Aorta (tissue), 5 donors: ENCODE results near the gene CCDC85B. TPM values are rescaled to one million over a fixed set of nuclear protein-coding genes. Genes with fewer than 3 reads are reported as not detected.

Source experiments
- ATAC-seq: fragments of 200-7000 bp; cut with Tn5 transposase; one replicate; pipeline ENCODE4 v1.9.1; 2022; ENCODE audit warnings: moderate library complexity; ENCODE audit not compliant: low FRiP score
- DNase-seq, 2 donors: peaks; one replicate each; pipeline ENCODE4 v3.0.0-alpha.2; 2020
- H3K27ac ChIP-seq, 2 donors: one replicate each; pipeline ENCODE4 v1.5.1; 2013; ENCODE audit warnings: low read length in 2 of 2, mild to moderate bottlenecking in 2 of 2, moderate library complexity in 2 of 2, control low read depth in 1 of 2, inconsistent platforms in 1 of 2, low read depth in 1 of 2
- H3K27me3 ChIP-seq, 2 donors: one replicate each; pipeline ENCODE4 v1.6.1; 2013; ENCODE audit warnings: control low read depth in 1 of 2, low read length in 1 of 2, mild to moderate bottlenecking in 1 of 2, moderate library complexity in 1 of 2; ENCODE audit not compliant: insufficient read depth in 2 of 2, control insufficient read depth in 1 of 2
- H3K36me3 ChIP-seq, 2 donors: one replicate each; pipeline ENCODE4 v1.6.1; 2013; ENCODE audit warnings: control low read depth in 1 of 2, low read length in 1 of 2, mild to moderate bottlenecking in 1 of 2; ENCODE audit not compliant: insufficient read depth in 2 of 2, control insufficient read depth in 1 of 2
- H3K4me1 ChIP-seq, 2 donors: one replicate each; pipeline ENCODE4 v1.6.1; 2013; ENCODE audit warnings: low read length in 2 of 2, control low read depth in 1 of 2, mild to moderate bottlenecking in 1 of 2, moderate library complexity in 1 of 2; ENCODE audit not compliant: insufficient read depth in 2 of 2, control insufficient read depth in 1 of 2
- H3K4me3 ChIP-seq, 2 donors: one replicate each; pipeline ENCODE4 v1.5.1; 2013; ENCODE audit warnings: low read length in 2 of 2, control low read depth in 1 of 2, mild to moderate bottlenecking in 1 of 2
- H3K9me3 ChIP-seq: one replicate; pipeline ENCODE4 v1.6.1; 2013; ENCODE audit warnings: mild to moderate bottlenecking, low read length; ENCODE audit not compliant: control insufficient read depth
- WGBS, 2 donors: extraction: QIAGEN DNeasy Blood & Tissue Kit; methylation state at CpG; one replicate each; pipeline ENCODE4 v1.1.7; 2013; 5-methylcytosine and 5-hydroxymethylcytosine counted together
- intact Hi-C, 2 donors: fragments of 100-400 bp; cut with DNase I; formaldehyde crosslinking; loops; one replicate each; pipeline versions ENCODE4 v1.14.2 to v1.15.0; 2022
- polyA plus RNA-seq, 2 donors: library from polyadenylated mRNA; stranded (reverse); fragments of 200-250 nt; gene quantifications; one replicate each; pipeline ENCODE4 v1.2.3, GENCODE V29; 2013
- total RNA-seq, 2 donors: library from RNA; stranded (reverse); fragmentation: NEBNext Ultra II Directional; extraction: Animal tissue kit (Norgen Biotek cat#: 25700); gene quantifications; one replicate each; pipeline ENCODE4 v1.2.1, GENCODE V29; 2021
- donor health status: healthy with polysubstance abuse.
- donor health status: Bipolar disorder and iron deficiency.
- donor health status: DM: no; HTN: no; CAD: no.
- donor health status: DM: no; HTN: no; CAD: no.
- donor health status: DM: yes; HTN: yes; CAD: no.

The CCDC85B gene
- total and polyA plus RNA-seq, 4 donors: 23.9 to 72.8 (median 38.5) TPM

DNA sequence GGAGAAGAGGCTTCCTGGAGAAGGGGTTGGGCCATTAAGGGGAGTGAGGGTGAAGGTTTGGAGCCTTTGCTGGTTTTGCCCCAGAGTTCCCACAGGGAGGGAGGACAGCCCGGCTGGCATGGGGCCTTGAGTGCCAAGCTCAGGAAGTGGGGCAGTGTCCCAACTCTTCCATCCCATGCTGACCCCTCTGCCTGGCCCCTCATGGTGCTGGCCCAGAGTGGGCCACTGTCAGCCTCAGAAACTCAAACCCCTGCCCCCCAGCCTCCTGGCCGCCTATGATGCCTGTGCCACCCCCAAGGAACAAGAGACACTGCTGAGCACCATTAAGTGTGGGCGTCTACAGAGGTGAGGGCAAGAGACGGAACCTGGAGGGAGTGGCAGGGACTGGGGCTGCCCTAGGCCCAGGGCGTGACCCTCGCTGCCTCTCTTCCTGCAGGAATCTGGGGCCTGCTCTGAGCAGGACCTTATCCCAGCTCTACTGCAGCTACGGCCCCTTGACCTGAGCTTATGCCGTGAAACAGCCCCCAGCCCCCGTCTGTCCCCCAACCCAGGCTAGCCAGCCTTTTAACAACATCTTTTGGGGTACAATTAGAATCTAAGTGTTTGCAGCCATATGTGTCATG lies 24.8 kb upstream of the CCDC85B start:
- H3K4me1 ChIP-seq: no peaks in the 10 kb centered on the region
- no peak for ATAC-seq
- peaks cover 0 to 8% of the 10 kb centered on the region in 2 donors for H3K36me3 ChIP-seq

GRCh38 chr11:65866509-65867283 lies 23.8 kb upstream of the CCDC85B start:
- Histone ChIP-seq H3K27me3 (no peaks in the 10 kb centered on the region), H3K4me1 (no peaks in the 10 kb centered on the region), H3K36me3 (peaks cover 0 to 8% of the 10 kb centered on the region in 2 donors), H3K9me3 (no peaks in the 10 kb centered on the region), H3K27ac (no peak overlapping the region), H3K4me3 (no peak overlapping the region)
- intact Hi-C loops: loop anchor here in 1 of 2 donors (5.0 kb wide), 1 partner anchor 101 kb away; no protein-coding TSS in a partner anchor
- no peak for ATAC-seq
- 66 to 72% methylated on average over 21 of the region's 21 CpGs for WGBS, 2 donors
- DNase-seq: peak; percentile 46 to 68

More for the DNA sequence above, 24.8 kb upstream of the CCDC85B start:
- Histone ChIP-seq H3K27ac (no peak overlapping the region), H3K27me3 (no peaks in the 10 kb centered on the region), H3K9me3 (no peaks in the 10 kb centered on the region), H3K4me3 (no peak overlapping the region)
- intact Hi-C loops: loop anchor here in 1 of 2 donors (5.0 kb wide), 1 partner anchor 102 kb away; no protein-coding TSS in a partner anchor
- peak in 1 of 2 donors; percentile 59 for DNase-seq
- 55 to 71% methylated on average over 9 of the region's 9 CpGs for WGBS, 2 donors

- Histone ChIP-seq H3K27ac (no peak overlapping the region), H3K4me3 (no peak overlapping the region), H3K9me3 (no peaks in the 10 kb centered on the region), H3K4me1 (no peaks in the 10 kb centered on the region), H3K27me3 (no peaks in the 10 kb centered on the region), H3K36me3 (peaks cover 0 to 8% of the 10 kb centered on the region in 2 donors)
- ATAC-seq (no peak), DNase-seq (peak in 1 of 2 donors; percentile 77)
- 52 to 55% methylated on average over 29 of the region's 29 CpGs for WGBS, 2 donors
- intact Hi-C loops: loop anchor here in 1 of 2 donors (5.0 kb wide), 1 partner anchor 100 kb away; no protein-coding TSS in a partner anchor
Measured at GRCh38 chr11:65867284-65868071, 23.0 kb upstream of the CCDC85B start.

- H3K4me1 ChIP-seq: no peaks in the 10 kb centered on the region
- no peaks in the 10 kb centered on the region for H3K9me3 ChIP-seq
- H3K27me3 ChIP-seq: no peaks in the 10 kb centered on the region
- no peak overlapping the region for H3K4me3 ChIP-seq
- H3K36me3 ChIP-seq: peaks cover 0 to 8% of the 10 kb centered on the region in 2 donors
- ATAC-seq (no peak), DNase-seq (peak; percentile 52 to 78)
- intact Hi-C loops: loop anchor here in 1 of 2 donors (5.0 kb wide), 1 partner anchor 99 kb away; no protein-coding TSS in a partner anchor
- H3K27ac ChIP-seq: no peak overlapping the region
- 75 to 79% methylated on average over 19 of the region's 19 CpGs for WGBS, 2 donors
Measured at GRCh38 chr11:65868076-65868667, 22.3 kb upstream of the CCDC85B start.

GRCh38 chr11:65868907-65869306 lies 21.6 kb upstream of the CCDC85B start:
- 80 to 88% methylated on average over 3 of the region's 3 CpGs for WGBS, 2 donors
- ATAC-seq (no peak), DNase-seq (peak in 1 of 2 donors; percentile 51)
- no peak overlapping the region for H3K4me3 ChIP-seq
- no peaks in the 10 kb centered on the region for H3K9me3 ChIP-seq
- no peaks in the 10 kb centered on the region for H3K27me3 ChIP-seq
- intact Hi-C loops: loop anchor here in 1 of 2 donors (5.0 kb wide), 1 partner anchor 98 kb away; no protein-coding TSS in a partner anchor
- H3K4me1 ChIP-seq: no peaks in the 10 kb centered on the region
- peaks cover 0 to 6% of the 10 kb centered on the region in 2 donors for H3K36me3 ChIP-seq
- no peak overlapping the region for H3K27ac ChIP-seq

GRCh38 chr11:65869643-65870306 lies 20.7 kb upstream of the CCDC85B start:
- H3K27ac ChIP-seq: no peak overlapping the region
- H3K36me3 ChIP-seq: peaks cover 0 to 5% of the 10 kb centered on the region in 2 donors
- ATAC-seq (no peak), DNase-seq (peak in 1 of 2 donors; percentile 48)
- H3K27me3 ChIP-seq: no peaks in the 10 kb centered on the region
- no peaks in the 10 kb centered on the region for H3K9me3 ChIP-seq
- H3K4me3 ChIP-seq: no peak overlapping the region
- intact Hi-C loops: loop anchor here in 1 of 2 donors (5.0 kb wide), 1 partner anchor 98 kb away; no protein-coding TSS in a partner anchor
- 81 to 84% methylated on average over 22 to 24 of the region's 24 CpGs for WGBS, 2 donors
- no peaks in the 10 kb centered on the region for H3K4me1 ChIP-seq

DNA sequence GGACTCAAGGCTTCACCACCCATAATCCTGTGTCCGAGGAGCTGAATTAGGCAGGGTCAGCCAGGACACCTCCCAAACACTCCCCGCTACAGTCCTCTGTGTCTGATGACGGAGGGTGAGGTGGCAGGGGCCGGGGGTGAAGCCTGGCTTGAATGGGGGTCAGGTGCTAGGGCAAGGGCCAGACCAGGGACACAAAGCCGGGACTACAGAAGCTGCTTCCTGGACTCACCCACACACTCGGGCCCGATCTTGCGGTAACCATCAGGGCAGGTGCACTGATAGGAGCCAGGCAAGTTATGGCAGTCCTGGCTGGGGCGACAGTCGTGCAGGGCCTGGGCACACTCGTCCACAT lies 20.2 kb upstream of the CCDC85B start:
- H3K27ac ChIP-seq: no peak overlapping the region
- H3K36me3 ChIP-seq: peaks cover 0 to under 1% of the 10 kb centered on the region in 2 donors
- no peak overlapping the region for H3K4me3 ChIP-seq
- intact Hi-C loops: no loop called here
- H3K4me1 ChIP-seq: no peaks in the 10 kb centered on the region
- DNase-seq (peak in 1 of 2 donors; percentile 44), ATAC-seq (no peak)
- no peaks in the 10 kb centered on the region for H3K9me3 ChIP-seq
- WGBS, 2 donors: 85 to 89% methylated on average over 11 of the region's 11 CpGs
- H3K27me3 ChIP-seq: no peaks in the 10 kb centered on the region
